GM12873 (cell line): Measurements from ENCODE around the gene CTNNBIP1.

Experiments used
- CTCF ChIP-seq: IDR thresholded peaks from 2 replicates; pipeline ENCODE4 v1.5.1; 2012; ENCODE audit warnings: low read depth, mild to moderate bottlenecking, moderate library complexity, low read length, control low read depth; ENCODE audit not compliant: insufficient read depth; ENCODE audit errors: missing control alignments

Gene CTNNBIP1

DNA sequence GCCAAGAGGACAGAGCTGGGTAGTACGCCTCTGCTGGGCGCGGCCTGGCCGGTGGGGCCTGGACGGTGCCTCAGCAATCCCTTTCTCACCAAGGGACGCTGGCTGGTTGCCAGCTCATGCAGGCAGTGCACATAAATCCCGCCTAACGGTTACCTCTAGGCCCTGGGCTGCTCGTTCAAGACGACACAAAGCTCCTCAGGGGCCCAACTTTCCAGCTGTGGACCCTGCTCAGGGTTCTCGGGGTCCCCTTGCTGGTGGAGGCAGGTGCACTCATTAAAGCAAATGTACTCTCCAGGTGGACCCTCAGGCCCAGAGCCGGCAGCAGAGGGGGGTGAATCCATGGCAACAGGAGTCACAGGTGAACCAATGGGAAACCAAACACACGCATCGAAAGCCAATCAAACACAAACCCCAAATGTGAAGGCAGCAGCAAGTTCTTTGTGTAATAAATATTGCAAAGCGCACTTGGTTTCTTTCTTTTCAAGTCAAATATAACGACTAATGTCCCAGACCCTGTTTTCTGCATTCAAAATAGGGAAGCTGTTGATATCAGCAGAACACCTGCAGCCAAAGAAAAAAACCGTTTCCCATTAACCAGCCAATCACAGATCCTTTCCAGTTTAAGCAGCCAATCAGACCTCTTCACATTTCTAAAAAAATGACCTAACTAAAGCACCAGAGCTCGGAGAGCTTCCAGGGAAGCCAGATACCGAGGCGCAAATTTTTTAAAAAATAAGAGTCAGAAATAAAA, 60.2 kb downstream of the CTNNBIP1 start:
- TF ChIP-seq CTCF, result no peak

GRCh38 chr1:9848022-9848421, 62.0 kb downstream of the CTNNBIP1 start:
- TF ChIP-seq CTCF, result no peak

- no peak for TF ChIP-seq CTCF
These were observed 62.8 kb downstream of the CTNNBIP1 start for GRCh38 chr1:9847269-9847668.

- no peak for TF ChIP-seq CTCF
These were observed 63.4 kb downstream of the CTNNBIP1 start for GRCh38 chr1:9846611-9847171.

- TF ChIP-seq CTCF, result no peak
These were observed 64.2 kb downstream of the CTNNBIP1 start for GRCh38 chr1:9845914-9846313.

DNA sequence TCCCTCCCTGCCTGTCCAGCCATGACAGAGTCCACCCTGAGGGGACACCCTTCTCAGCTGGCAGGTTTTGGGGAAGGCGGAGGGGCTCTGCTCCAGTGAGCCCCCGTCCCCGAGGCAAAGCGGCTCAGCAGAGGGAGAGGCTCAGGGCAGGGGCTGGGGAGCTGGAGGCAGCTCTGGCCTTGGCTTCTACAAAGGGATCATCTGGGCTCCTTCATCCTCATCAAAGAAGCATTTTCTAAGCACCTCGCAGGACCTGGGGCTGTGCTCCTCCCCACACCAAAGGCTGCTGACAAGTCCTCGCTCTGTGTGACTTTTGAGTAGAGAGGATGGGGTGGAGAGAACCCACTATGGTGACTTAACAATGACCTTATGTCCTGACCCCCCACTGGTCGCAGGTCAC, 65.3 kb downstream of the CTNNBIP1 start:
- TF ChIP-seq CTCF, result no peak

GRCh38 chr1:9844106-9844505, 66.0 kb downstream of the CTNNBIP1 start:
- TF ChIP-seq CTCF, result no peak

GRCh38 chr1:9843576-9843945, 66.5 kb downstream of the CTNNBIP1 start:
- no peak for TF ChIP-seq CTCF
